ENCODE measurements around the gene CT47B1. TPM values are rescaled to one million over a fixed set of nuclear protein-coding genes. Genes with fewer than 3 reads are reported as not detected.
"Not testable (repeated sequence)": the region's sequence is repeated elsewhere in the genome, so short reads cannot be mapped to it uniquely, and the experiment has no call there.

The CT47B1 gene
- total RNA-seq, result not detected

GRCh38 chrX:120875766-120876165 lies at the start of gene CT47B1:
TSS of gene CT47B1 (minus strand) at chrX:120875866. CDS start at chrX:120875670, 196 bp downstream.
- DNase-seq, result not testable (repeated sequence)

DNA sequence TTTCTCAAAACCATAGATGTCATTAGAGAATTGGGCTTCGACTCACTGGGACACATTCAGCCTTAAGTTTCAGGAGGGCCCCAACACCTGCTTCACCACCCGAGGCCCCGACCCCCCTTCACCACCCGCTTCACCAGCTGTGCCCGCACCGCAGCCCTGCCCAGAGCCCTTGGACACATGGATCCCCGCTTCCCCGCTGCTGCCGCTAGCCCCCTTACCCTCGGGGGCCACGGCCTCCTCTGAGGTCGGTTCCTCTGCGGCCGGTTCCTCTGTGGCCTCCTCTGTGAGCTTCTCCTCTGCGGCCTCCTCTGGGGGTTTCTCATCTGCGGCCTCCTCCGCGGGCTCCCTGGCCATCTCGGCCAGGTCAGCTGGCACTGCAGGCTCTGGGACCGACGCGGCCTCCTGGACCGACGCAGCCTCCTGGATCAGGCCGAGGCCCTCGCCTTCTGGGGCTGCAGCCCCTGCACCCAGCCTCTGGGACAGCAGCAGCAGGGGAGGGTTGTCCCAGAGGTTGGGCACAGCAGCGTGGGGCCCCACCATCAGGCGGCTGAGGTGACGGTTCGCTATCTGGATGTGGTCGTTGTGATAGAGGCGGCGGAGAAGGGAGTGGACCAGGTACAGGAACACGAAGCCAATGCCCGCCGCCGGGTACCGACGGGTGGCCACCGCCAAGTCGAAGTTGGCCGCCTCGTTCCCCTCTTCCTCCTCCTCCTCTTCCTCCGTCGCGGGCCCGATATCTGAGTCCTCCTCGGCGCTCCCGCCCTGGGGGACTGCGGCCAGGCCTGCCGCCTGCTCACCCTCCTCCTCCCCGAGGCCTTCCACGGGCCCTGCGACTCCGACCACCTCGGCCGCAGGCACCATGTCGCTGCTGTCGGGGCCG lies 748 bp downstream of the CT47B1 start:
- DNase-seq, result no peak

- no peak for DNase-seq
These were observed 18.4 kb downstream of the CT47B1 start for GRCh38 chrX:120857240-120857639.

DNA sequence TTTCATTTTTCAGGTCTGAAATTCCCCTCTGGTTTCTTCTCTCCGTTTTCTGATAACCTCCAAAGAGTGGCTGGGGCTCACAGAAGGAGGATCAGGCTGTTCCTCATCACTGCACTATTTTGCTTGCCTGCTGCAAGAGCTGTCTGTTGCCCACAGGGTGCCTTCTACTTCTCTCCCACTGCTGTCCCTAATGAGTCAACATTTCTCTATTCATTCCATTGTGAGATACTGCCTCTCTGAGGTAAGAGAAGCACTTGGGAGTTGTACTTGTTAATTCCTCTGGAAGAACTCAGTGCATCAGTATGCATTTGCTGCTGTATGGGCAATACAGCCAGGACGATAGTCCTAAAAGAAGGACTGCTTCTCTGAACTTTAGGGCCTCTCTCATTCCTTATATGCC lies 34.8 kb downstream of the CT47B1 start:
- no peak for DNase-seq

GRCh38 chrX:120839491-120839890 lies 36.2 kb downstream of the CT47B1 start:
- DNase-seq, result no peak

- not testable (repeated sequence) for DNase-seq
These were observed 48.5 kb downstream of the CT47B1 start for GRCh38 chrX:120827213-120827612.

DNA sequence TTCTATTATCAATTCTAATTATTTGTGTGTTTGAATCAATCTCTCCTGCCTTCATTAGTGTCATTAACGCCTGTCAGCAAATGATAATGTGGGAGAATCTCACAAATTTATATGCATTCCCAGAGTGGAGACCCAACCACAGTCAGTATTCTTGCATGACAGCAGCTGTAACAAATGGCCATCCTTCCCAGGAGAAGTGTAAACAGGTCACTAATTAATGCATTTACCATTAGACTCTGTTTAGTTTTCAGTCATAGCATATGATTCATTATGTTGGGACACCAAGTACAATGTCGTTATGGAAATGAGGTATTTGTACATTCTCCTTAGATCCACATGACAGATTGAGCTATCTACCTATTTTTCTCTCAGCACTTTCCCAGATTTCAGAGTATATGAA lies 50.5 kb downstream of the CT47B1 start:
- no peak for DNase-seq

DNA sequence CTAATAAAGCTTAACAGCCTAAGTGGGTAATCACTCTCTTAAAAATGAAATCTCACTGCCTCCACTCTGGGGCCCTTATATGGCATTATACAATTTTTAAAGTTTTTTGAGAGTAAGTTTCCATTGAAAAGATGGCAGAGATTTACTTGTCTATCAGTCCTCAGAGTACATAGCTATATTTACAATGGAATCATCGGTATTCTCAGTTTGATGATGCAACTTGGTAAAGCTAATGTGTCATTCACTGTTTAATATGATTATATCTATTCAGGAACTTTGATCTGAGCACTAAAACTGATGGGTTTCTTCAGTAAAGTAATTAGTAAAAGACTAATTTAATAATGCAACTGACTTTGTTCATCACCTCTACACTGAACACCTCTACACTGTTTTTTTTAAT lies 51.6 kb downstream of the CT47B1 start:
- DNase-seq, result no peak

DNA sequence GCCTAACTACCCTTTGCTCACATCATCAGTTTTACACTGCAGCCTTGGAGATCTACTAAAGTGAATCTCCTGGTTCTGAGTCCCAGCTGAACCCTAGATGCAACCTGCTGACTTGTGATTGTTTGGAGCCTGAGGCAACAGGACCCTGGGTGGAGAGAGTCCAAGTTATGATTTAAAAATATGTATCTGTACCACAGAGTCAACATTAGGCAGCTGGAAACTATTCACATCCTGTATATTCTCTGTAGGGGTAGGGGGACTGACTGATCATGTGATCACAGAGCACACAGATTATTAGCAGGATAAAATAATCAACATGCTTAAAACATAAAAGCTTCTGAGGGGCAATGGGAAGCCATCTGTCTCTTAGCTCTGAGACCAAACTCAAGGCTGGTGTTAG lies 52.1 kb downstream of the CT47B1 start:
- DNase-seq, result no peak

Small RNA genes within 50 kb of the gene (small RNA-seq; reads per million reads assigned to genes)
- not detected for gene AC008162.1

Other genes with a start within 250 kb of the CT47B1 start
- gene C1GALT1C1, start 245.8 kb downstream of the CT47B1 start, total RNA-seq, result 16.2 TPM
- not detected for gene CT47A11, start 61.3 kb upstream of the CT47B1 start, total RNA-seq
- not detected for gene CT47A10, start 66.2 kb upstream of the CT47B1 start, total RNA-seq
- gene CT47A9, start 71.0 kb upstream of the CT47B1 start, total RNA-seq, result not detected
- not detected for gene CT47A8, start 75.9 kb upstream of the CT47B1 start, total RNA-seq
- not detected for gene CT47A7, start 80.7 kb upstream of the CT47B1 start, total RNA-seq
- gene CT47A6, start 85.6 kb upstream of the CT47B1 start, total RNA-seq, result not detected
- not detected for gene CT47A5, start 90.5 kb upstream of the CT47B1 start, total RNA-seq
- not detected for gene CT47A4, start 95.3 kb upstream of the CT47B1 start, total RNA-seq
- gene CT47A3, start 100.2 kb upstream of the CT47B1 start, total RNA-seq, result not detected
- gene CT47A2, start 105.1 kb upstream of the CT47B1 start, total RNA-seq, result not detected
- not detected for gene CT47A1, start 109.9 kb upstream of the CT47B1 start, total RNA-seq
- 1.1 TPM for gene GLUD2, start 171.7 kb upstream of the CT47B1 start, total RNA-seq